GM18517 (cell line): ENCODE data around the gene CCDC7.
A peak's percentile ranks its signal among the peaks of the same experiment; 100 is the strongest.
"Not testable (repeated sequence)": the region's sequence is repeated elsewhere in the genome, so short reads cannot be mapped to it uniquely, and the experiment has no call there.

Experiments
- ATAC-seq: cut with Tn5 transposase; IDR thresholded peaks from one replicate; pipeline ENCODE4 v1.9.1; 2021; ENCODE audit warnings: mild to moderate bottlenecking, moderate library complexity; ENCODE audit not compliant: unreplicated experiment

Gene CCDC7

GRCh38 chr10:32445740-32446535, at the start of gene CCDC7:
Gene CCDC7, plus strand, starts transcription at chr10:32446140. Its CDS starts 5,503 bp downstream, at chr10:32451643.
- ATAC-seq = peak; percentile 94

DNA sequence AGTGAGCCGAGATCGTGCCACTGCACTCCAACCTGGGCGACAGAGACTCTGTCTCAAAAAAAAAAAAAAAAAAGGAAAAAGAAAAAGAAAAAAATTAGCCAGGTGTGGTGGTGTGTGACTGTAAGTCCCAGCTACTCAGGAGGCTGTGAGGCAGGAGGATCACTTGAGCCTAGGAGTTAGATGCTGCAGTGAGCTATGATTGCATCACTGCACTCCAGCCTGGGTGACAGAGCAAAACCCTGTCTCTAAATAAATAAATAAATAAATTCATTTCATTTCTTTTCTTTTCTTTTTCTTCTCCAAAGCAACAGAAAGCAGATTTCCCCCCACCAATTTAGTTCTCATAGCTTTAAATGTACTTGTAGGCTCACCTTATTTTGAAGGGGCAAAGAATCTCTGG, 48.8 kb upstream of the CCDC7 start:
- ATAC-seq = not testable (repeated sequence)

DNA sequence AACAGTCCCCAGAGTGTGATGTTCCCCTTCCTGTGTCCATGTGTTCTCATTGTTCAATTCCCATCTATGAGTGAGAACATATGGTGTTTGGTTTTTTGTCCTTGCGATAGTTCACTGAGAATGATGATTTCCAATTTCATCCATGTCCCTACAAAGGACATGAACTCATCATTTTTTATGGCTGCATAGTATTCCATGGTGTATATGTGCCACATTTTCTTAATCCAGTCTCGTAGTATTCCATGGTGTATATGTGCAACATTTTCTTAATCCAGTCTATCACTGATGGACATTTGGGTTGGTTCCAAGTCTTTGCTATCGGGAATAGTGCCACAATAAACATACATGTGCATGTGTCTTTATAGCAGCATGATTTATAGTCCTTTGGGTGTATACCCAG, 46.2 kb upstream of the CCDC7 start:
- ATAC-seq = not testable (repeated sequence)

- ATAC-seq = no peak
Observed at GRCh38 chr10:32400961-32401360, 45.0 kb upstream of the CCDC7 start.

DNA sequence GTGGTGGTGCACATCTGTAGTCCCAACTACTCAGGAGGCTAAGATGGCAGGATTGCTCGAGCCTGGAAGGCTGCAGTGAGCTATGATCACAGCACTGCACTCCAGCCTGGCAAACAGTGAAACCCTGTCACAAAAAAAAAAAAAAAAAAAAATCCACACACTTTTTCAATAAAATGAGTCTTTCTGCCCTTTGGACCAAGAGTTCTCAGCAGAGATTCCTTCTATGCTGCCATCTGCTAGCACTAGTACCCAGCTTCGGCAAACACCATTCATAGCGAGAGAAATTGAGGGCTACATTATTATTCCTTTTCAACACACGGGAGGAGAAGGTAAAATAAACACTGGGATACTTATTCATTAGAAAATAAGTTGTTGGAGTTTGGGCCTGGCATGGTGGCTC, 43.4 kb upstream of the CCDC7 start:
- no peak for ATAC-seq

- ATAC-seq = no peak
Observed at GRCh38 chr10:32403091-32403490, 42.8 kb upstream of the CCDC7 start.

- no peak for ATAC-seq
Observed at GRCh38 chr10:32408690-32409089, 37.2 kb upstream of the CCDC7 start.

GRCh38 chr10:32409741-32410140, 36.2 kb upstream of the CCDC7 start:
- ATAC-seq = no peak

DNA sequence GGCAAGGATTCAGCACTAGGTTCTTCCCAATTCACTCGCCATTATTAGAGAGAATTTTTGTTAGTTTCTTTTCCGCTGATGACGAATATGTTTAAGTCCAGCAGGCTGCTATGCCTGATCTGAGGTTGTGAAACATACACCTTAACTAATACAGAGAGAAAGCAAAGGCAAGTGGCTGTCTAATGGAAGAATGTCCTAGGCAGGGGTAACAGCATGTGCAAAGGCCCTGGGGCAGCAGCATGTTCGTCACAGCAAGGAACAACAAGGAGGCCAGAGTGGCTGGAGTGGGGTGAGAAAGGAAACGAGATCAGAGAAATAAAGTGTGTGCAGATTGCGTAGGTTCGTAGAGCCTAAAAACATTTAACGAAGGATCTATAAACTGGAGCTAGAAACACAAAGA, 35.4 kb upstream of the CCDC7 start:
- ATAC-seq = no peak

GRCh38 chr10:32411797-32412498, 34.0 kb upstream of the CCDC7 start:
- no peak for ATAC-seq

GRCh38 chr10:32412499-32412853, 33.5 kb upstream of the CCDC7 start:
- no peak for ATAC-seq

DNA sequence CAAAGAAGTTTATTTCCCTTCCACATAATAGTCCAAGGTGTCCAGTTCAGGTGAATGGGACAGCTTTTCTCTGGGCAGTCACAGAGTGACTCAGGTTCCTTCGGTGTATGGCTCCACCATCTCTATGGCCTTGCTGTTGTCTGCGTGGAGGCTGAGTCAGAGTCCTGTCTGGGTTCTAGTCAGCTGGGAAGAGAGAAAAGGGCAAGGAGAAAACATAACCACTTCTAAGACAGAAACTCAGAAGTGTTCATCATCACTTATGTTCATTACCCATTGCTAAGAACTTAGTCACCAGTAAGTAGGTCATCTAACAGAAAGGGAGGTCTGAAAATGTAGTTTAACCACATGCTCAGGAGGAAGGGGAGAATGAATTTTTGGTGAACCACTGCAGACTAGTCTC, 32.4 kb upstream of the CCDC7 start:
- no peak for ATAC-seq

- ATAC-seq = no peak
Observed at GRCh38 chr10:32415361-32415760, 30.6 kb upstream of the CCDC7 start.

DNA sequence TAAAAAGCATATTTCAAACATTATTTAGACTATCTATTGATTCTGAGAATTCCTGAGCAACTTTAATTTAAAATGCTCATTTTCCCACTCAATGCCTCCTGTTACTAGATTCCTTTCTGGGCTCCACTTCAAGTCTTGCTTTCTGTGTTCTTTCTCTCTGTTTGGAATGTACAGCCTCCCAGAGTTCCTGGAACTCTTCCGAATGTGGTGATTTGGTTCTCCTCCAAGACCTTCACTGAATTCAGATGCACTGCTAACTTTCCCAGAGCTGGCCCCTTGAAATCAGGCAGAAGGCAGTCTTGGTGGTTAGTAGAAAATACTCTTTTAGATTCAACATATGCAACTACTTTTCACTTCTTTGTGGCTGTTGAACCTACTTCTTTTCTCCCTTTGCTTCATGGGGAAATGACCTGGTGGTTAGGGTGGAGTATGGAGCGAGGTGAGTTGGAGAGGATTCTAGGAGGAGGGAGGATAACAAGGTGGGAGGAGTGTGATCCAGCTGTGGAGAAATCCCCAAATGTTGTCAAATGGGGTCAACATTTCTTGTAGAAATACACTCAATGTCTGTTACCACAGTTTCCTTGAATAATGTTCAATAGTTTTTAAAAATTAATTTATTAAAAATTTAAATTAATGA, 27.9 kb upstream of the CCDC7 start:
- ATAC-seq = no peak

- no peak for ATAC-seq
Observed at GRCh38 chr10:32418572-32418971, 27.4 kb upstream of the CCDC7 start.

- no peak for ATAC-seq
Observed at GRCh38 chr10:32419615-32420014, 26.3 kb upstream of the CCDC7 start.

GRCh38 chr10:32426186-32426585, 19.8 kb upstream of the CCDC7 start:
- no peak for ATAC-seq

DNA sequence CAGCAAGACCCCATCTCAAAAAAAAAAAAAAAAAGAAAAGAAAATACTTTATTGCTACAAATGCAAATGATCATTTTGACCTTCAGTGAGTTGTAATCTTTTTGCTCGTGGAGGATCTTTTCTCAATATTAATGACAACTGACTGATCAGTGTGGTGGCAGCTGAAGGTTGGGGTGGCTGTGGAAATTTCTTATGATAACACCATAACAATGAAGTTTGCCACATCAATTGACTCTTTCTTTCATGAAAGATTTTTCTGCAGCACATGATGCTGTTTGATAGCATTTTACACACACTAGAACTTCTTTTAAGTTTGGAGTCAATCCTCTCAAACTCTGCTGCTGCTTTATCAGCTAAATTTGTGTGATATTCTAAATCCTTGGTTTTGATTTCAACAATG, 12.4 kb upstream of the CCDC7 start:
- ATAC-seq = no peak

DNA sequence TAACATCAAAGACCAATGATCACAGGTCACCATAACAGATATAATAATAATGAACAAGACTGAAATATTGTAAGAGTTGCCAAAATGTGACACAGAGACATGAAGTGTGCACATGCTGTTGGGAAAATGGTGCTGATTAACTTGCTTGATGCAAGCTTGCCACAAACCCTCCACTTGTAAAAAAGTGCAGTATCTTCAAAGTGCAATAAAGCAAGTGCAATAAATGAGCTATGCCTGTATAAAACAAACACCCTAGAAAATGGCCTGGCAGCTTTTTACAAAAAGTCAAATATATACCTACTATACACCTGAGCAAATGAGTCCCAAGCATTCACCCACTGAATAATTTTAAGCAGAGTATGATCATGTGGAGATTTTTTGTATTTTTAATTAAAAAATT, 9.7 kb upstream of the CCDC7 start:
- ATAC-seq = no peak

DNA sequence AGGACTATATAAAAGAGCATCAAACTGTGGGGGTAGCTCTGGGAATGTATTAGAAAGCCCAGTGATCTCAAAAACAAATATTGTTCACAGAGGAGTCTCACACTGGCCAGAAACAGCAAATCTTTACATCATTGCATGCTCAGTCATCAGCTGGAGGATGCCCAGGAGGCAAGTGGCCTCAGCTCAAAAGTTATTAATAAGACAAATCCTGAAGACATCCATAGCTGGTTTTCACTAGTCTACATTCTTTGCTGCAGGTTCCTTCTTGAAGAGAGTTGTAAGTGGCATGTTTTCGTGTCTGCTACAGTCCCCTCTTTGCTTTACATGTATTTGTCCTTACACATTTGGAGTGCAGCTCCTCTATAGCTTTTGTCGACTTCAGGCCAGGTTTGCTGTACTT, 8.6 kb upstream of the CCDC7 start:
- ATAC-seq = no peak

- ATAC-seq = no peak
Observed at GRCh38 chr10:32445036-32445435, 904 bp upstream of the CCDC7 start.
